ENCODE data around the gene POU2F2. TPM values are rescaled to one million over a fixed set of nuclear protein-coding genes. Genes with fewer than 3 reads are reported as not detected.

Gene POU2F2
- total and polyA plus RNA-seq, 9 donors = 0.52 to 4.3 (median 1.2) TPM; not detected in 1

DNA sequence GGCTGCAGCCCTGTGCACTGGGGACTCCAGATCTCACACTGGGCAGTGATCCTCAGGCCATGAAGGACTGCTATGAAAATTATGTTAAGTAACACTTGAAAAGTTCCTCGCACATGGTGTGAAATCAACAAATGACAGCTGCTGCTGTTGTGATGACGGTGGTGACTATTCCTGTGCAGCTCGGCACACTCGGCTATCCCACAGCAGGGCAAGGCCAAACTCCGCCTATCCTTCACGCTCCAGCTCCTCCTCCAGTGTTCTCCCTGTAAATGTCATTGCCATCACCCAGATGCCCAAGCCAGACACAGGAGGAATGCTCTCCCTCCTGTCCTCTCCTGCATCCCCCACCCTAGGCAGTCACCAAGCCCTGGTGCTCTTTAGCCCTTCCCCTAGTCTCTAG lies 93.6 kb downstream of the POU2F2 start:
- DNase-seq = no peak
- Histone ChIP-seq H3K36me3 (no peaks in the 10 kb centered on the region), H3K4me3 (no peak overlapping the region), H3K27ac (no peak overlapping the region), H3K27me3 (no peaks in the 10 kb centered on the region), H3K9me3 (no peaks in the 10 kb centered on the region), H3K4me1 (ENCODE audit: insufficient read depth) (no peaks in the 10 kb centered on the region)
- WGBS, 3 donors = 65 to 66% (median 66%) methylated on average over 6 of the region's 6 CpGs
- intact Hi-C loops (cut with DNase I) = no loop called here
- TF ChIP-seq POLR2A (IDR thresholded peaks at IDR 0.05) (no peak), EP300 (IDR thresholded peaks at IDR 0.05) (no peak)
- TF ChIP-seq, protein P1, sequence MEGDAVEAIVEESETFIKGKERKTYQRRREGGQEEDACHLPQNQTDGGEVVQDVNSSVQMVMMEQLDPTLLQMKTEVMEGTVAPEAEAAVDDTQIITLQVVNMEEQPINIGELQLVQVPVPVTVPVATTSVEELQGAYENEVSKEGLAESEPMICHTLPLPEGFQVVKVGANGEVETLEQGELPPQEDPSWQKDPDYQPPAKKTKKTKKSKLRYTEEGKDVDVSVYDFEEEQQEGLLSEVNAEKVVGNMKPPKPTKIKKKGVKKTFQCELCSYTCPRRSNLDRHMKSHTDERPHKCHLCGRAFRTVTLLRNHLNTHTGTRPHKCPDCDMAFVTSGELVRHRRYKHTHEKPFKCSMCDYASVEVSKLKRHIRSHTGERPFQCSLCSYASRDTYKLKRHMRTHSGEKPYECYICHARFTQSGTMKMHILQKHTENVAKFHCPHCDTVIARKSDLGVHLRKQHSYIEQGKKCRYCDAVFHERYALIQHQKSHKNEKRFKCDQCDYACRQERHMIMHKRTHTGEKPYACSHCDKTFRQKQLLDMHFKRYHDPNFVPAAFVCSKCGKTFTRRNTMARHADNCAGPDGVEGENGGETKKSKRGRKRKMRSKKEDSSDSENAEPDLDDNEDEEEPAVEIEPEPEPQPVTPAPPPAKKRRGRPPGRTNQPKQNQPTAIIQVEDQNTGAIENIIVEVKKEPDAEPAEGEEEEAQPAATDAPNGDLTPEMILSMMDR (IDR thresholded peaks at IDR 0.05) = no peak

DNA sequence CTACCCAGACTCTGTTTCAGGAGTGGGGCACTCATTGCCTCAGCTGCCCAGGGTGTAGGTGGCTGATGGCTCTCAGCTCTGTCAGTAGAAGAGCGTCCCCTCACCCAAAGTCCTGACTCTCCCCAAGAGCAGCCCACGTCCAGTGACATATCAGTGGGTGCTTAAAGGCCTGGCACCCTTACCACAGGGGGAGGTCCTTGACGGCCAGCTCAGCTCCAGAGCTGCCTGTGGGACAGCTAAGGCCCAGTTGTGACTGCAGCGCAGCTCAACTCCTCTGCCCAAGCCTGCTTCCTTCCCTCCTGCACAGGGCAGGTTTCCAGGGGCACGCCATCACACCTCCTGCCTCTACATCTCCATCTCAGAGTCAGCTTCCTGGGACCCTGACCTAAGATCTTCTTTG lies 94.6 kb downstream of the POU2F2 start:
- no peak overlapping the region for H3K27ac ChIP-seq
- no peak for DNase-seq
- intact Hi-C loops (cut with DNase I) = no loop called here
- no peaks in the 10 kb centered on the region for H3K4me1 ChIP-seq (ENCODE audit: insufficient read depth)
- no peaks in the 10 kb centered on the region for H3K27me3 ChIP-seq
- TF ChIP-seq, protein P1 (IDR thresholded peaks at IDR 0.05) = no peak
- TF ChIP-seq EP300 (IDR thresholded peaks at IDR 0.05) (no peak), POLR2A (IDR thresholded peaks at IDR 0.05) (no peak)
- no peak overlapping the region for H3K4me3 ChIP-seq
- H3K9me3 ChIP-seq = no peaks in the 10 kb centered on the region
- no peaks in the 10 kb centered on the region for H3K36me3 ChIP-seq
- 65 to 85% (median 78%) methylated on average over 4 to 5 of the region's 5 CpGs for WGBS, 3 donors

Small RNAs within 50 kb of the gene (microRNA-seq; reads per million reads assigned to microRNA genes)
- gene MIR4323 = 0 reads per million in 3 donors

Small RNAs within 50 kb of the gene (small RNA-seq; reads per million reads assigned to genes)
- gene MIR4323 = not detected

Other genes with a start within 250 kb of the POU2F2 start
- gene ARHGEF1, start 249.3 kb downstream of the POU2F2 start, total RNA-seq = 10 to 100 TPM; 35.6 to 97.5 (median 70.6) TPM
- 10 to 100 TPM in 1 of 2 donors, 1 to 10 TPM in 1; 7.9 to 56.2 TPM for gene ARHGEF1, start 249.3 kb downstream of the POU2F2 start, polyA plus RNA-seq
- 1 to 10 TPM in 1 of 7 donors, under 1 TPM in 6; 0.11 to 1.3 (median 0.50) TPM for gene ERFL, start 204.0 kb downstream of the POU2F2 start, total RNA-seq
- gene ERFL, start 204.0 kb downstream of the POU2F2 start, polyA plus RNA-seq = under 1 TPM in 1 of 2 donors, not detected in 1; 0.24 TPM
- 100 to 1,000 TPM; 120 to 206 (median 147) TPM for gene RABAC1, start 173.1 kb downstream of the POU2F2 start, total RNA-seq
- 100 to 1,000 TPM in 1 of 2 donors, 10 to 100 TPM in 1; 21.2 to 224 TPM for gene RABAC1, start 173.1 kb downstream of the POU2F2 start, polyA plus RNA-seq
- under 1 TPM in 1 of 7 donors, not detected in 6; 0.32 TPM for gene ATP1A3, start 138.2 kb downstream of the POU2F2 start, total RNA-seq
- under 1 TPM; 0.02 to 0.33 TPM for gene ATP1A3, start 138.2 kb downstream of the POU2F2 start, polyA plus RNA-seq
- 10 to 100 TPM in 2 of 7 donors, 1 to 10 TPM in 5; 1.7 to 16.3 (median 3.7) TPM for gene GRIK5, start 62.2 kb downstream of the POU2F2 start, total RNA-seq
- 1 to 10 TPM; 2.9 to 5.3 TPM for gene GRIK5, start 62.2 kb downstream of the POU2F2 start, polyA plus RNA-seq
- gene ZNF574, start 56.3 kb downstream of the POU2F2 start, total RNA-seq = 10 to 100 TPM; 10.3 to 24.6 (median 18.2) TPM
- 10 to 100 TPM in 1 of 2 donors, 1 to 10 TPM in 1; 2.4 to 14.9 TPM for gene ZNF574, start 56.3 kb downstream of the POU2F2 start, polyA plus RNA-seq
- 10 to 100 TPM; 14.9 to 36.8 (median 25.1) TPM for gene DEDD2, start 85.2 kb upstream of the POU2F2 start, total RNA-seq
- 10 to 100 TPM in 1 of 2 donors, 1 to 10 TPM in 1; 8.3 to 33.1 TPM for gene DEDD2, start 85.2 kb upstream of the POU2F2 start, polyA plus RNA-seq
- 10 to 100 TPM in 5 of 7 donors, 1 to 10 TPM in 2; 2.4 to 17.9 (median 12.9) TPM for gene ZNF526, start 87.9 kb upstream of the POU2F2 start, total RNA-seq
- gene ZNF526, start 87.9 kb upstream of the POU2F2 start, polyA plus RNA-seq = 1 to 10 TPM; 5.0 to 6.5 TPM
- gene GSK3A, start 110.2 kb upstream of the POU2F2 start, total RNA-seq = 10 to 100 TPM; 16.0 to 40.9 (median 34.9) TPM
- 10 to 100 TPM; 31.9 to 38.3 TPM for gene GSK3A, start 110.2 kb upstream of the POU2F2 start, polyA plus RNA-seq
- 100 to 1,000 TPM in 1 of 7 donors, 10 to 100 TPM in 6; 23.1 to 110 (median 76.6) TPM for gene ERF, start 122.7 kb upstream of the POU2F2 start, total RNA-seq
- 10 to 100 TPM; 31.7 to 51.0 TPM for gene ERF, start 122.7 kb upstream of the POU2F2 start, polyA plus RNA-seq
- 100 to 1,000 TPM in 4 of 7 donors, 10 to 100 TPM in 3; 24.6 to 139 (median 113) TPM for gene CIC, start 136.8 kb upstream of the POU2F2 start, total RNA-seq
- 10 to 100 TPM in 1 of 2 donors, 1 to 10 TPM in 1; 6.6 to 71.0 TPM for gene CIC, start 136.8 kb upstream of the POU2F2 start, polyA plus RNA-seq
- gene PRR19, start 169.7 kb upstream of the POU2F2 start, total RNA-seq = 1 to 10 TPM in 2 of 7 donors, under 1 TPM in 4, not detected in 1; 0.58 to 2.9 (median 0.78) TPM
- gene PRR19, start 169.7 kb upstream of the POU2F2 start, polyA plus RNA-seq = under 1 TPM in 1 of 2 donors, not detected in 1; 0.71 TPM
- 10 to 100 TPM; 15.8 to 40.2 (median 20.6) TPM for gene PAFAH1B3, start 170.2 kb upstream of the POU2F2 start, total RNA-seq
- 10 to 100 TPM in 1 of 2 donors, 1 to 10 TPM in 1; 4.1 to 23.4 TPM for gene PAFAH1B3, start 170.2 kb upstream of the POU2F2 start, polyA plus RNA-seq
- 1 to 10 TPM in 1 of 7 donors, under 1 TPM in 4, not detected in 2; 0.20 to 1.7 (median 0.31) TPM for gene TMEM145, start 180.9 kb upstream of the POU2F2 start, total RNA-seq
- gene TMEM145, start 180.9 kb upstream of the POU2F2 start, polyA plus RNA-seq = under 1 TPM in 1 of 2 donors, not detected in 1; 0.08 TPM
- 10 to 100 TPM; 11.0 to 31.6 (median 27.0) TPM for gene MEGF8, start 193.2 kb upstream of the POU2F2 start, total RNA-seq
- 10 to 100 TPM; 17.8 to 21.6 TPM for gene MEGF8, start 193.2 kb upstream of the POU2F2 start, polyA plus RNA-seq